Measurements from ENCODE around the gene ACBD7. TPM values are rescaled to one million over a fixed set of nuclear protein-coding genes. Genes with fewer than 3 reads are reported as not detected.

Gene ACBD7
- total and polyA plus RNA-seq, 9 donors, result 0.08 to 1.7 (median 0.40) TPM; not detected in 1

DNA sequence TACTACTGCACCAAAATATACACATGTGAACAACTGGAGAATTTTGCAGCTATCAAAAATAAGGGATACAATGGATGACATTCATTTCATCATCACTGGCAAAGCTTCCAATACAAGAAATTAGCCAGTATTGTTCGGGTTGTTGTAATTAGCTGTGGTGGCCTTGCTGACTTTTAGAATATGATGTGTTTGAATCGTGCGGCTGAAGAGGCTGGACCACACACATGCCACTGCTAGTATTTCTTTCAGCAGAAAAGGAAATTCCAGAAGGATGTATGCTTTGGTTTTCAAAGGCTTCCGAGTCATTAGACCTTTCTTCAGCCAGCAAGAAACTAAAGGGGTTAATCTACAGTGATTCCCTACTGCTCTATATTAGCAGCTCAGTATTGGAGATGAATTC lies 25.2 kb upstream of the ACBD7 start:
- TF ChIP-seq, protein P1, sequence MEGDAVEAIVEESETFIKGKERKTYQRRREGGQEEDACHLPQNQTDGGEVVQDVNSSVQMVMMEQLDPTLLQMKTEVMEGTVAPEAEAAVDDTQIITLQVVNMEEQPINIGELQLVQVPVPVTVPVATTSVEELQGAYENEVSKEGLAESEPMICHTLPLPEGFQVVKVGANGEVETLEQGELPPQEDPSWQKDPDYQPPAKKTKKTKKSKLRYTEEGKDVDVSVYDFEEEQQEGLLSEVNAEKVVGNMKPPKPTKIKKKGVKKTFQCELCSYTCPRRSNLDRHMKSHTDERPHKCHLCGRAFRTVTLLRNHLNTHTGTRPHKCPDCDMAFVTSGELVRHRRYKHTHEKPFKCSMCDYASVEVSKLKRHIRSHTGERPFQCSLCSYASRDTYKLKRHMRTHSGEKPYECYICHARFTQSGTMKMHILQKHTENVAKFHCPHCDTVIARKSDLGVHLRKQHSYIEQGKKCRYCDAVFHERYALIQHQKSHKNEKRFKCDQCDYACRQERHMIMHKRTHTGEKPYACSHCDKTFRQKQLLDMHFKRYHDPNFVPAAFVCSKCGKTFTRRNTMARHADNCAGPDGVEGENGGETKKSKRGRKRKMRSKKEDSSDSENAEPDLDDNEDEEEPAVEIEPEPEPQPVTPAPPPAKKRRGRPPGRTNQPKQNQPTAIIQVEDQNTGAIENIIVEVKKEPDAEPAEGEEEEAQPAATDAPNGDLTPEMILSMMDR (IDR thresholded peaks at IDR 0.05), result no peak
- TF ChIP-seq POLR2A (IDR thresholded peaks at IDR 0.05), result no peak
- no peak for TF ChIP-seq EP300 (IDR thresholded peaks at IDR 0.05)
- Histone ChIP-seq H3K27me3 (no peaks in the 10 kb centered on the region), H3K4me1 (ENCODE audit: insufficient read depth) (no peaks in the 10 kb centered on the region), H3K4me3 (no peak overlapping the region), H3K9me3 (no peaks in the 10 kb centered on the region), H3K27ac (no peak overlapping the region), H3K36me3 (no peaks in the 10 kb centered on the region)
- no peak for DNase-seq
- WGBS, 3 donors, result 86 to 93% (median 89%) methylated on average over 4 of the region's 4 CpGs
- intact Hi-C loops (cut with DNase I), result no loop called here

DNA sequence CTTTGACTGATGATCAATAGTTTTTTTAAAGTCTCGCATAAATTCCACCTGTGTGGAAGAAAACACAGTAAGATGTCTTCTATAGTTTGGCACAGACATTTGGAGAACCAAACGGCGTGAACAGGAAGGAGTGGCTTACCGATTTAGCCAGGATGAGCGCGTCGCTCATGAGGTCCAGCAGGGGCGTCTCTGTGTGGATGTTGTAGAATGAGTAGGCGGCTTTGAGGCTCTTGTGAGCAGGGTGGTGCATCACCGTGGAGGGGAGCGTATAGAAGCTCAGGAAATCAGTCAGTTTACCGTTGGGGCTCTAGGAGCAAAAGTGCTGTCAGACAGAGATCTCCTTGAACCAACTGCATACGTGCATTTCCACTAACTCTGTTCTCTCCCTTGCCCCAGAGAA lies 24.1 kb upstream of the ACBD7 start:
- Histone ChIP-seq H3K27me3 (no peaks in the 10 kb centered on the region), H3K4me3 (no peak overlapping the region), H3K36me3 (no peaks in the 10 kb centered on the region), H3K27ac (no peak overlapping the region), H3K4me1 (ENCODE audit: insufficient read depth) (no peaks in the 10 kb centered on the region), H3K9me3 (no peaks in the 10 kb centered on the region)
- intact Hi-C loops (cut with DNase I), result no loop called here
- WGBS, 3 donors, result 92 to 93% (median 92%) methylated on average over 13 of the region's 13 CpGs
- DNase-seq, result no peak
- TF ChIP-seq EP300 (IDR thresholded peaks at IDR 0.05), result no peak
- TF ChIP-seq, protein P1 (IDR thresholded peaks at IDR 0.05), result no peak
- no peak for TF ChIP-seq POLR2A (IDR thresholded peaks at IDR 0.05)

DNA sequence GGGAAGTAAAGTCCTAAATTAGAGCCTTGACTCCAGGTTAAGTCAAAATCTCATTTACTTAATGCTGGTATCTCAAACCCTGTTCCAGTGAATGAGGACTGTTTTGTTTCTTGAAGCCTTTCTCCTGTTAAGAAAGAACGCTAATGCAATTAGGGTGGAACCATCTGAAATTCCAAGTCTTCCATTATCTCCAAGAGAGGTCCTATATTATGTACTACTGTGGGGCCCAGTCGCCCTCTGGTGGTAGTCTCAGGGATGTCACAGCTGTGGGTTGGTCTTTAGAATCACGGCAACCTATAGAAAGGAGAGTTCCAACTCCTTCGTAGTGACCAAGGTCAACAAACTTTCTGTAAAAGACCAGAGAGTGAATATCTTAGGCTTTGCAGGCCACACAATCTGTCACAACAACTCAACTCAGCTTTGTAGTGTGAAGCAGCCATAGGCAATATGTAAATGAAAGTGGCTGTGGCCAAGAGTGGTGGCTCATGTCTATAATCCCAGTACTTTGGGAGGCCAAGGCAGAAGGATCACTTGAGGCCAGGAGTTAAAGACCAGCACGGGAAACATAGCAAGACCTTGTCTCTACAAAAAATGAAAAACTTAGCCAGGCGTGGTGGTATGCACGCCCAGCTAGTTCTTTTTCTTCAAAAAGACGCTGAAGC lies 17.9 kb upstream of the ACBD7 start:
- H3K4me1 ChIP-seq (ENCODE audit: insufficient read depth), result no peaks in the 10 kb centered on the region
- DNase-seq, result peak; percentile 30 to 67 (median 55)
- no peaks in the 10 kb centered on the region for H3K27me3 ChIP-seq
- TF ChIP-seq, protein P1 (IDR thresholded peaks at IDR 0.05), result peak; percentile 46 to 70 (median 50)
- TF ChIP-seq POLR2A (IDR thresholded peaks at IDR 0.05) (no peak), EP300 (IDR thresholded peaks at IDR 0.05) (no peak)
- intact Hi-C loops (cut with DNase I), result no loop called here
- WGBS, 3 donors, result 51 to 53% (median 53%) methylated on average over 8 of the region's 8 CpGs
- H3K4me3 ChIP-seq, result no peak overlapping the region
- H3K36me3 ChIP-seq, result no peaks in the 10 kb centered on the region
- H3K9me3 ChIP-seq, result no peaks in the 10 kb centered on the region
- no peak overlapping the region for H3K27ac ChIP-seq

DNA sequence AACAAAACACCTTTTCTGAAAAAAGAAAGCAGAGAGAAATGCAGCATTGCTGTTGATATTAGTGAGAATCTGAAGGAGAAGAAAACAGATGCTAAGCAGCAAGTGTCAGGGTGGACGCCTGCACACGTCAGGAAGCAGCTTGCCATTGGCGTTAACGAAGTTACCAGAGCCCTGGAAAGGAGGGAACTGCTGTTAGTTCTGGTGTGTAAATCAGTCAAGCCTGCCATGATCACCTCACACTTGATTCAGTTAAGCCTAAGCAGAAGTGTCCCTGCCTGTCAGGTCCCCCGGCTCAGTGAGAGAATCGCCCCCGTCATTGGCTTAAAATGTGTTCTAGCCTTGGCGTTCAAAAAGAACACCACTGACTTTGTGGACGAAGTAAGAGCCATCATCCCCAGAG lies 14.9 kb upstream of the ACBD7 start:
- no peaks in the 10 kb centered on the region for H3K36me3 ChIP-seq
- no peak for TF ChIP-seq EP300 (IDR thresholded peaks at IDR 0.05)
- TF ChIP-seq POLR2A (IDR thresholded peaks at IDR 0.05), result no peak
- TF ChIP-seq, protein P1 (IDR thresholded peaks at IDR 0.05), result no peak

More for the DNA sequence above, 14.9 kb upstream of the ACBD7 start:
- intact Hi-C loops (cut with DNase I), result no loop called here
- DNase-seq, result no peak
- WGBS, 3 donors, result 80 to 84% (median 83%) methylated on average over 9 of the region's 9 CpGs
- H3K4me3 ChIP-seq, result no peak overlapping the region
- no peak overlapping the region for H3K27ac ChIP-seq
- H3K27me3 ChIP-seq, result no peaks in the 10 kb centered on the region
- peaks cover 1% of the 10 kb centered on the region for H3K4me1 ChIP-seq (ENCODE audit: insufficient read depth)
- H3K9me3 ChIP-seq, result no peaks in the 10 kb centered on the region
